PC-9 (cell line): ENCODE measurements around the gene JAG2. TPM values are rescaled to one million over a fixed set of nuclear protein-coding genes. Genes with fewer than 3 reads are reported as not detected.

ENCODE experiments used
- BruUV-seq: library from RNA; stranded (reverse); fragments of 400-500 nt; replicated peaks from 2 replicates; lab custom pipeline; 2021; lab: Mats Ljungman, UMichigan
- CTCF ChIA-PET: fragments of 300-600 bp; sonication (Branson Sonifier 250); formaldehyde crosslinking; loops from one replicate; lab custom pipeline; 2022; ENCODE audit warnings: antibody characterized with exemption; lab: Charles Lee
- POLR2A ChIA-PET: fragments of 300-600 bp; sonication (Branson Sonifier 250); formaldehyde crosslinking; loops from one replicate; lab custom pipeline; 2022; ENCODE audit warnings: antibody characterized with exemption; ENCODE audit not compliant: unreplicated experiment; lab: Charles Lee
- DNase-seq, 2 experiments: peaks; one replicate each; pipeline versions ENCODE4 v3.0.0 to v3.0.0-alpha.2; 2015 to 2022; ENCODE audit warnings: mixed read lengths in 1 of 2
- H2AFZ ChIP-seq: fragments of 200-600 bp; sonication (generic); 2 replicates; pipeline ENCODE4 v1.8.1; 2017; ENCODE audit warnings: antibody characterized with exemption
- H3F3A ChIP-seq: fragments of 200-600 bp; sonication (generic); 2 replicates; pipeline ENCODE4 v1.8.1; 2017; ENCODE audit warnings: antibody characterized with exemption, mild to moderate bottlenecking, low read depth; ENCODE audit not compliant: insufficient read depth
- H3K27ac ChIP-seq: fragments of 200-600 bp; sonication (generic); 2 replicates; pipeline ENCODE4 v1.6.1; 2016; ENCODE audit warnings: mixed run types
- H3K27me3 ChIP-seq: fragments of 200-600 bp; sonication (generic); 2 replicates; pipeline ENCODE4 v1.6.1; 2016; ENCODE audit warnings: low read depth, mixed run types; ENCODE audit not compliant: insufficient read depth
- H3K36me3 ChIP-seq: fragments of 200-600 bp; sonication (generic); 2 replicates; pipeline ENCODE4 v1.6.1; 2016; ENCODE audit warnings: low read depth, mixed run types
- H3K4me1 ChIP-seq: fragments of 200-600 bp; sonication (generic); replicated peaks from 2 replicates; pipeline ENCODE4 v1.6.1; 2016; ENCODE audit warnings: mixed run types; ENCODE audit not compliant: insufficient read depth
- H3K4me2 ChIP-seq: fragments of 200-600 bp; sonication (generic); 2 replicates; pipeline ENCODE4 v1.6.1; 2017; ENCODE audit warnings: mixed run types
- H3K4me3 ChIP-seq: fragments of 200-600 bp; sonication (generic); 2 replicates; pipeline ENCODE4 v1.6.1; 2016; ENCODE audit warnings: mixed run types
- H3K79me2 ChIP-seq: fragments of 200-600 bp; sonication (generic); 2 replicates; pipeline ENCODE4 v1.6.1; 2017; ENCODE audit warnings: low read depth, mixed run types
- H3K9me2 ChIP-seq: fragments of 200-600 bp; sonication (generic); 2 replicates; pipeline ENCODE4 v1.8.1; 2017; ENCODE audit warnings: mild to moderate bottlenecking; ENCODE audit not compliant: insufficient read depth
- H3K9me3 ChIP-seq: fragments of 200-600 bp; sonication (generic); 2 replicates; pipeline ENCODE4 v1.8.1; 2016; ENCODE audit warnings: low read depth; ENCODE audit not compliant: insufficient read depth
- H4K20me1 ChIP-seq: fragments of 200-600 bp; sonication (generic); 2 replicates; pipeline ENCODE4 v1.8.1; 2017; ENCODE audit not compliant: insufficient read depth
- CTCF ChIP-seq: fragments of 200-600 bp; sonication (generic); conservative IDR thresholded peaks from 2 replicates; pipeline ENCODE4 v1.6.1; 2017; ENCODE audit warnings: mixed run types, antibody characterized with exemption, mild to moderate bottlenecking, moderate library complexity
- EZH2 ChIP-seq: fragments of 200-600 bp; sonication (generic); IDR thresholded peaks from 2 replicates; pipeline ENCODE4 v1.8.0; 2017; ENCODE audit warnings: antibody characterized with exemption, low read depth
- intact Hi-C: fragments of 100-400 bp; cut with micrococcal nuclease; formaldehyde crosslinking; loops from one replicate; pipeline ENCODE4 v1.10.0; 2022; ENCODE audit not compliant: unreplicated experiment
- total RNA-seq: library from RNA; stranded (reverse); gene quantifications from 2 replicates; pipeline ENCODE4 v1.2.3, GENCODE V29; 2021

Gene JAG2
- total RNA-seq, 1 experiment from 2014 or later, result 17.8 TPM

- no peaks in the 10 kb centered on the region for H3K79me2 ChIP-seq
- no peak for DNase-seq
- no peaks in the 10 kb centered on the region for H4K20me1 ChIP-seq
- no peaks in the 10 kb centered on the region for H3K9me2 ChIP-seq
- H2AFZ ChIP-seq, result no peak overlapping the region
- no peak overlapping the region for H3K4me3 ChIP-seq
- no peaks in the 10 kb centered on the region for H3F3A ChIP-seq
- no peak overlapping the region for H3K27ac ChIP-seq
- intact Hi-C loops, result no loop called here
- H3K9me3 ChIP-seq, result no peaks in the 10 kb centered on the region
- no peaks in the 10 kb centered on the region for H3K4me1 ChIP-seq
- POLR2A ChIA-PET, result no interaction called here
- TF ChIP-seq CTCF (no peak), EZH2 (no peak)
- H3K36me3 ChIP-seq, result no peaks in the 10 kb centered on the region
- CTCF ChIA-PET, result no interaction called here
- H3K27me3 ChIP-seq, result no peaks in the 10 kb centered on the region
- H3K4me2 ChIP-seq, result no peak overlapping the region
- BruUV-seq, result no TSS peak
Measured at GRCh38 chr14:105147671-105148603, 20.6 kb downstream of the JAG2 start.

GRCh38 chr14:105146976-105147635 is 21.5 kb downstream of the JAG2 start:
- CTCF ChIA-PET, result no interaction called here

More at GRCh38 chr14:105146976-105147635, 21.5 kb downstream of the JAG2 start:
- H3K4me3 ChIP-seq, result no peak overlapping the region
- H3K27ac ChIP-seq, result no peak overlapping the region
- H3K27me3 ChIP-seq, result no peaks in the 10 kb centered on the region
- H3K4me2 ChIP-seq, result no peak overlapping the region
- no TSS peak for BruUV-seq
- no peak for TF ChIP-seq CTCF
- TF ChIP-seq EZH2, result no peak
- H3K9me3 ChIP-seq, result no peaks in the 10 kb centered on the region
- H2AFZ ChIP-seq, result no peak overlapping the region
- no peaks in the 10 kb centered on the region for H3K9me2 ChIP-seq
- POLR2A ChIA-PET, result no interaction called here
- no peaks in the 10 kb centered on the region for H4K20me1 ChIP-seq
- intact Hi-C loops, result no loop called here
- H3F3A ChIP-seq, result no peaks in the 10 kb centered on the region
- H3K79me2 ChIP-seq, result no peaks in the 10 kb centered on the region
- DNase-seq, result no peak
- H3K36me3 ChIP-seq, result no peaks in the 10 kb centered on the region
- no peaks in the 10 kb centered on the region for H3K4me1 ChIP-seq
